GM19025 (cell line): ENCODE data around the gene ARL2BP.
"Not testable (repeated sequence)": the region's sequence is repeated elsewhere in the genome, so short reads cannot be mapped to it uniquely, and the experiment has no call there.

ENCODE experiments used
- ATAC-seq: cut with Tn5 transposase; IDR thresholded peaks from one replicate; pipeline ENCODE4 v1.9.1; 2021; ENCODE audit warnings: mild to moderate bottlenecking, low read depth, moderate library complexity; ENCODE audit not compliant: unreplicated experiment

ARL2BP gene

GRCh38 chr16:57262841-57263540, 17.9 kb downstream of the ARL2BP start:
- no peak for ATAC-seq

GRCh38 chr16:57263541-57264351, 18.7 kb downstream of the ARL2BP start:
- no peak for ATAC-seq

DNA sequence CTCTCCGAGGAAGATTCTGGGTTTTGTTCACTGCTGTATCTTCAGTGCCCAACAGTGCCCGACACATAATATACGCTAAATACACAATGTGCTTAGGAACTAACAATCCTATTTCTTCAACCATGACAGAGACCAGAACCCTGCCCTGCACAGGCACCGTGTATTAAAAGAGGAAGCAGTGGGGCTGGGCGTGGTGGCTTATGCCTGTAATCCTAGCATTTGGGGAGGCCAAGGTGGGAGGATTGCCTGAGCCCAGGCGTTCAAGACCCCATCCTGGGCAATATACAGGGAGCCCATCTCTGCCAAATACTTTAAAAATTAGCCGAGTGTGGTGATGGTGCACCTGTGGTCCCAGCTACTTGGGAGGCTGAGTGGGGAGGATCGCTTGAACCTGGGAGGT, 19.3 kb downstream of the ARL2BP start:
- ATAC-seq: no peak

- no peak for ATAC-seq
These were observed 19.9 kb downstream of the ARL2BP start for GRCh38 chr16:57264950-57265371.

DNA sequence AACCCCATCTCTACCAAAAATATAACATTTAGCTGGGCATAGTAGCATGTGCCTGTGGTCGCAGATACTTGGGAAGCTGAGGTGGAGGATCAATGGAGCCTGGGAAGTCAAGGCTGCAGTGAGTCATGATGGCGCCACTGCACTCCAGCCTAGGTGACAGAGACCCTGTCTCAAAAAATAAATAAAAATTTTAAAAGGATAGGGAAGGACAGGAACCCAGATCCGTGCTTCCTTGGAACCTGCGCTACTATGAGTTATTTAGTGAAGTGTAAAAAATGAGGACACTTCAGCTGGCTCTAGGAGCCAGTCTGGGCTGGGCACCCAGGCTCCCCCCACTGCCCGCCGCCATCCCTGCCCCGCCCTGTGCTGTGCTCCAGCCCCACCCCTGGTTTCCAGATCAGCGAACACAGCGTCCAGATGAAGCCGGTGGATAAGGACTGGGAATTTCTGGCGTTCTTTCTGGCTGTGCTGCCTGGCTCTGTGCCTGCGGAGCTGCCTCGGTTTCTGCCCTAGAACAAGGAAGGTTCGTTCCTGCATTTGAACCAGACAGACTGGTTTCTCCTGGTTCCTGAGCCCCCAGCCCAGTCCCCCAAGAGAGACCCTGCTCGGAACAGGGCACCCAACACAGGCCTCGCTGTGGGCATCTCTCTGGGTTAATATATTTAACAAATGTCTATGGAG, 20.9 kb downstream of the ARL2BP start:
- ATAC-seq: no peak

GRCh38 chr16:57266531-57267260, 21.6 kb downstream of the ARL2BP start:
- no peak for ATAC-seq

DNA sequence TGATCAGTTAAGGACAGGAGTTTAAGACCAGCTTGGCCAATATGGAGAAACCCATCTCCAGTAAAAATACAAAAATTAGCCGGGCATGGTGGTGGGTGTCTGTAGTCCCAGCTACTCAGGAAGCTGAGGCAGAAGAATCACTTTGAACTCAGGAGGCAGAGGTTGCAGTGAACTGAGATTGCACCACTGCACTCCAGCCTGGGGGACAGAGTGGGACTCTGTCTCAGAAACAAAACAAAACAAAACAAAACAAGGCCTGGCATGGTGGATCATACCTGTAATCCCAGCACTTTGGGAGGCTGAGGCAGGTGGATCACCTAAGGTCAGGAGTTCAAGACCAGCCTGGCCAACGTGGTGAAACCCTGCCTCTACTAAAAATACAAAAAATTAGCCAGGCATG, 22.3 kb downstream of the ARL2BP start:
- not testable (repeated sequence) for ATAC-seq

DNA sequence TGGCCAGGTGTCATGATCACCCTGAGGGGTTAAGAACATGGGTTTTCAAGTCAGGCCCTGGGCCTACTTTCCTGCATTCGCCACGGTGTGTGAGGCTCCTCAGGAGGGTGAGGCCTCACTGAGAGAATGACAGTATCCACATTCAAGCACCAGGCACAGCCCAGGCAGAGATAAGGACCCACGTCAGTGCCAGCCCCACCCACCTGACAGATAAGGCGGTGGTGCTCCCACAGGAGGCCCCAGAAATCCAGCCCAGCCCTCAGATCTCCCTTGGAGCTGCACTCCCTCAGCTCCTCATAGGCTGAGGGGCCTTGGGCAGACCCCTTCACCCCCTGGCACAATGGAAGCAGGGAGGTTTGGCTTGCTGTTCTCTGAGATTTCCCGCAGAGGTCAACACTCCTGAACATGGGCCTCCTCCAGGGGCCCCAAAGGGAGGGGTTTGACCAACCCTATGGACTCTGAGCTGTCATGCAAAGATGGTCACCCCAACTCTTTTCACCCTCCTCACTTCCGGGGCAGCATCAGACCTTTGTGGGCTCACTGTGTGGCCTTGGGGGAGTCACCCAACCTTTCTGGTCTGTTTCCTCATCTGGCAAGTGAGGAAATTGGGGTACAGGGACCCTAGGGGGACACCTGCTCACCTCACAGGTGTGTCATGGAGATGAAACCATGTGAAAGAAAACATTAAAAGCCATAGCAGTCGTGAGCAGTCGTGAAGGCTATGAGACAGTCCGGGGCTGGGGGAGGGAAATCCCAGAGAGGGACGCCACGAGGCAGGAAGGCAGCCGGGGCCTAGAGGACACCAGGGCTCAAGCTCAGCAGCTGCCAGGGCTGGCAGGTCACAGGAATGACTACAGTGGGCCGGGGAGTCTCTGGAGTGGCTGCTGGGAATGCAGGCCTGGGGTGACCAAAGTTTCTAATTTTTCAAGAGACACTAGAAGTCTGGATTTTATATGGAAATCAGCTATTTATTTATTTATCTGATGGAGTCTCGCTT, 24.0 kb downstream of the ARL2BP start:
- no peak for ATAC-seq

- no peak for ATAC-seq
These were observed 25.4 kb downstream of the ARL2BP start for GRCh38 chr16:57270221-57271062.

DNA sequence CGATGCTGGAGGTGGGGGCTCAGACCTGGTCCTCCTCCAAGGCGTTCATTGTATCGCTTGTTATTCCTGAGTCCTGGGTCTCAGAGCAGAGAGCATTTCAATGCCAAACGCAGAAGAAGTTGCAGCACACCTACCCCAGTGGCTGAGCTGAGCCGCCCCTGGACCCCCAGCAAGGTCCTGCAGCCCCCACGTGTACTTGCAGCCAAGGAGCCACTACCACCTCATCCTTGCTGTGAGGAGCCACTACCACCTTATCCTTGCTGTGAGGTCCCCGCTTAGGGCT, 25.9 kb downstream of the ARL2BP start:
- no peak for ATAC-seq

DNA sequence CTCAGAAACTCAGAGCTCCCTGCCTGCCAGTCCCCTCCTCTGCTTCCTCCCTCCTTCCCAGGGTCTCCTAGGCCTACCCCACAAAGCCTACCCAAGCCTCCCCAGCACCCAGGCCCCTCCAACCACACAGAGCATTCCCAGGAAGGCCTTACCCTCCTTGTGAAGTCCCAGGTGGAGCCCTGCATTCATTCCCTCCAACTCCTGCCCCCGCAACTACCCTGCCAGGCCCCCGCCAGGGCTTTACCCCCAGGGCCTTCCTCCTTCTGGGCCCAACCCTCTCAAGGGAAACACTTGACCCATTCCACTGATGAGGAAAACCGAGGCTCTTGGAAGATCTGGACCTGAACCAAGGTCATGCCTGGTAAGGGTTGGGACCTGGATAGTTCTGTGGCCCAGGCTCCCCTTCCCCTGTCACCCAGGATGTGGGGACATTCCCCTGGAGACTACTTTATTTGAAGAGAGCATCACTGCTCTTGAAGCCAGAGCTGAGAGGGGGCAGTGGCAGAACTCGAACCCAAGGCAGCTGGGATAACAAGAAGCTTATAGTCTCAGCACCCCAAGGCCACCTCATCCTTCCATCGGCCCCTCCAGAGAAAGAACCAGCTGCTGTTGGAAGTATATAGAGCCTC, 26.9 kb downstream of the ARL2BP start:
- no peak for ATAC-seq

DNA sequence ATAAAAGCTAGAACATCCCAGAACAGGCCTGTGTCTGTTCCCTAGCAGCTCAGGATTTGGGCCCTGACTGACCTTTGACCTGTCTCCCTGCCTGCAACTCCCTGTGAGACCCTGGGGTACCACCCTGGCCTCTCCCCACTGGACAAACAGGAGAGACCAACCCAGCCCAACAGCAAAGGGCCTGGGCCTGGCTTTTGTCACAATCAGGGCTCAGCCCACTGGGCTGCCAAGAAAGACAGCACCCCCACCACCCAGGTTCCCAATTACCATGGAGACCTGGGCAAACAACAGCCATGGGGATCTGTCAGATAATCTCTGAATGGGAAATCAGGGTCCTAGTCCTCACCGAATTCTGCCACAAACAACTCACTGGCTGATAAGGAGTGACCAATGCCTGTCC, 28.3 kb downstream of the ARL2BP start:
- no peak for ATAC-seq

DNA sequence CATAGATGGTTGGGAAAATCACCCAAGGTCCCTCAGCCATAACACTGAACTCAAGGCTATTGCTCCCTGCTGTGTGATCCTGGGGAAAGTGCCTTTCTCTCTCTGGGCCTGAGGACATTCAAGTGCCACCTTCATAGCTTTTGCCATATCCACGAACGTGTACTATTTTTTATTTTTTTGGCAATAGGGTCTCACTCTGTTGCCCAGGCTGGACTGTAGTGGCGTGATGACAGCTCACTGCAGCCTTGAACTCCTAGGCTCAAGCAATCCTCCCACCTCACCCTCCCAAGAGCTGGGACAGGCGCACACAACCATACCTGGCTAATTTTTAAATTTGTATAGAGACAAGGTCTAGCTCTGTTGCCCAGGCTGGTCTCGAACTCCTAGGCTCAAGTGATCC, 28.8 kb downstream of the ARL2BP start:
- ATAC-seq: no peak

- ATAC-seq: not testable (repeated sequence)
These were observed 30.9 kb downstream of the ARL2BP start for GRCh38 chr16:57275946-57276345.

DNA sequence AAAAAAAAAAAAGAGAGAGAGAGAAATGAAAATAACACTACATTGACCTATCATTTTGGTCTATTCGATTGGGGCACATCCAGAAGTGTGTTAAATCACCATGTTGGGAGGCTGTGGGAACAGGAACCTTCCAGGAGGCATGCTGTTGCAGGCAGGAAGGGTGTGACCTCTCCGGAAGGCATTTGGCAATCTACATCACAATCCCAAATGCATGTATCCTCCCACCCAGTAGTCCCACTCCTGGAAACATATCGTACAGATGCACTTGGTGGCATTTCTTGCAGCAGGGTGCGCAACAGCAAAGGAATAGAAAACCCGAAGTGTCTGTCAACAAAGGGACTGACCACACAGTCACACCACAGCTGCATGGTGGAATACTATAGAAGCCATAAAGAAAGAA, 31.5 kb downstream of the ARL2BP start:
- no peak for ATAC-seq

- ATAC-seq: no peak
These were observed 32.5 kb downstream of the ARL2BP start for GRCh38 chr16:57277586-57277985.

DNA sequence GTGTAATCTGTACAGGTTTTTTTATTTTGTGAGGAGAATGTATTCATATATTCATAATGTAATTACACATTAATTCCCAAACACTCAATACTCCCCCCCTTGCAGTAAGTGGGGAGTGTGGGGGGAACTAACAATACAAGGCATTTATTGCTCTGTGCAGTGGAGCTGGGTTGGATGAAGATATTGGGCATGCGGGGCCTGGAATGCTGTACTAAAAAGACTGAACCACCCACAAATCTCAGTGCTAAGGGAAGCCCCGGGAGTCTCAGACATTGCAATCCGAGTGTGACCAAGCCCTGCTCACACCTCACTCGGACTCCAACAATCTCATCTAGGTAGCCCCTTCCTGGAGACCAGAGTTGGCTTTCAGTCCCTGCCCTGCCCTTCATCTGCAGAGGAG, 33.4 kb downstream of the ARL2BP start:
- no peak for ATAC-seq
